Upper lobe of left lung (tissue), 4 donors: ENCODE data around the gene SNX2.

ENCODE experiments used
- EP300 ChIP-seq, 4 donors: sonication (generic); formaldehyde crosslinking; IDR thresholded peaks; one replicate each; pipeline ENCODE4 v1.5.1; 2017; ENCODE audit warnings: antibody characterized with exemption in 4 of 4, control low read depth in 2 of 4
- POLR2A ChIP-seq, 4 donors: fragments of 450-650 bp; IDR thresholded peaks; one replicate each; pipeline ENCODE4 v1.5.1; 2016 to 2017; ENCODE audit warnings: antibody characterized with exemption in 4 of 4, mild to moderate bottlenecking in 2 of 4
- TF ChIP-seq, protein P1 (sequence below), 6 experiments: fragments of 450-650 bp in 4 of 6; fragments of 200-600 bp in 2 of 6; sonication (generic) in 2 of 6; IDR thresholded peaks; one replicate each; pipeline ENCODE4 v1.5.1; 2016 to 2019; ENCODE audit warnings: antibody characterized with exemption in 6 of 6

DNA sequence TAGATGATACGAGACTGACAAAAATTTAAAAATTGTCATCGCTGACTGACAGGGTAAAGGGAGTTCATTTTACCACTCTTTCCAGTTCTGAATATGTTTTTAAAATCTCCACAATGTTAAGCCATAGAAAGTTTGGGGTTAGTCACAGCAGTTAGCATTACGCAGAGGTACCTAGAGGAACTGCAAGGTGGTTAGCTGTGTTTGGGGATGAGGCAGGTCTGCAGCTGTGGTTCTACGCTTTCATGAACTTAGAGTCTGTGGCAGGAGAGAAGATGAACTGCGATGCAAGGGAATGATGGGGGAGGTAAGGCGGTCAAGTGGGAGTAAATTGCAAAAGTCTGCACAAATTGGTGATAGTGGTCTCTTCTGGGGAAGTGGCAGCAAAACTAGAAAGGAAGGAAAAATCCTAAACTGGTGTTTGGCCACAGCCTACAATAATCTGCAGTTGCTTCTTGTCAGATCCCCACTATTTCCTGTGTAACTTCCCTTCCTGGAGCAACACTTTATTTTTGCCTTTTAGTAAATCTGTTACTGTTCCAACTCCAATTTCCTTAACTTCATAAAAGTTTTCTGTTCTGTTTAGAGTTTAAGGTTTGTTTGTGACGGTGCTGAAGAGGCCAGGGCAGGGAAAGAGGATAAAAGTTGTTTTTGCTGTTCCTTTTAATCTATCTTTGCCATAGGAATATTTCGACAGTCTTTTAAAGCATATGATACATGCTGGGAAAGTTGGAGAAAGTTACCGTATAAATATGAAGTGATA lies 38.6 kb upstream of the SNX2 start:
- TF ChIP-seq POLR2A (IDR thresholded peaks at IDR 0.05) = no peak
- TF ChIP-seq, protein P1, sequence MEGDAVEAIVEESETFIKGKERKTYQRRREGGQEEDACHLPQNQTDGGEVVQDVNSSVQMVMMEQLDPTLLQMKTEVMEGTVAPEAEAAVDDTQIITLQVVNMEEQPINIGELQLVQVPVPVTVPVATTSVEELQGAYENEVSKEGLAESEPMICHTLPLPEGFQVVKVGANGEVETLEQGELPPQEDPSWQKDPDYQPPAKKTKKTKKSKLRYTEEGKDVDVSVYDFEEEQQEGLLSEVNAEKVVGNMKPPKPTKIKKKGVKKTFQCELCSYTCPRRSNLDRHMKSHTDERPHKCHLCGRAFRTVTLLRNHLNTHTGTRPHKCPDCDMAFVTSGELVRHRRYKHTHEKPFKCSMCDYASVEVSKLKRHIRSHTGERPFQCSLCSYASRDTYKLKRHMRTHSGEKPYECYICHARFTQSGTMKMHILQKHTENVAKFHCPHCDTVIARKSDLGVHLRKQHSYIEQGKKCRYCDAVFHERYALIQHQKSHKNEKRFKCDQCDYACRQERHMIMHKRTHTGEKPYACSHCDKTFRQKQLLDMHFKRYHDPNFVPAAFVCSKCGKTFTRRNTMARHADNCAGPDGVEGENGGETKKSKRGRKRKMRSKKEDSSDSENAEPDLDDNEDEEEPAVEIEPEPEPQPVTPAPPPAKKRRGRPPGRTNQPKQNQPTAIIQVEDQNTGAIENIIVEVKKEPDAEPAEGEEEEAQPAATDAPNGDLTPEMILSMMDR (IDR thresholded peaks at IDR 0.05) = no peak
- no peak for TF ChIP-seq EP300 (IDR thresholded peaks at IDR 0.05)
